Natural killer cell (primary cell): ENCODE results near the gene RAB15. TPM values are rescaled to one million over a fixed set of nuclear protein-coding genes. Genes with fewer than 3 reads are reported as not detected.

Source experiments
- ATAC-seq, 3 donors: fragments of 150-1000 bp in 2 of 3; fragments of 200-7000 bp in 1 of 3; cut with Tn5 transposase; 1 replicate in 1 of 3; 2 replicates in 2 of 3; pipeline ENCODE4 v1.10.0; 2021; ENCODE audit warnings: mild to moderate bottlenecking in 2 of 3, moderate library complexity in 2 of 3
- DNase-seq, 2 donors: peaks; one replicate each; pipeline versions ENCODE4 v3.0.0 to v3.0.0-alpha.2; 2013 to 2021; ENCODE audit warnings: mixed read lengths in 1 of 2
- H3K27ac ChIP-seq: one replicate; pipeline ENCODE4 v1.5.1; 2013; ENCODE audit warnings: mild to moderate bottlenecking, low read length
- H3K27me3 ChIP-seq: one replicate; pipeline ENCODE4 v1.6.1; 2013; ENCODE audit warnings: low read length; ENCODE audit not compliant: control insufficient read depth, insufficient read depth
- H3K36me3 ChIP-seq: one replicate; pipeline ENCODE4 v1.6.1; 2013; ENCODE audit warnings: low read length; ENCODE audit not compliant: control insufficient read depth, insufficient read depth
- H3K4me1 ChIP-seq: one replicate; pipeline ENCODE4 v1.6.1; 2013; ENCODE audit warnings: low read length; ENCODE audit not compliant: control insufficient read depth, insufficient read depth
- H3K4me3 ChIP-seq: one replicate; pipeline ENCODE4 v1.5.1; 2013; ENCODE audit warnings: low read length
- H3K9me3 ChIP-seq: one replicate; pipeline ENCODE4 v1.6.1; 2013; ENCODE audit warnings: low read length; ENCODE audit not compliant: control insufficient read depth, insufficient read depth
- H3K27ac Mint-ChIP-seq, 2 donors: one replicate each; pipeline ENCODE4 v1.8.0; 2022; ENCODE audit warnings: mild to moderate bottlenecking in 2 of 2, mixed read lengths in 2 of 2, moderate library complexity in 1 of 2
- H3K27me3 Mint-ChIP-seq, 2 donors: one replicate each; pipeline ENCODE4 v1.8.0; 2022; ENCODE audit warnings: low read depth in 2 of 2, mixed read lengths in 2 of 2
- H3K36me3 Mint-ChIP-seq: one replicate; pipeline ENCODE4 v1.8.0; 2022; ENCODE audit warnings: mixed read lengths
- H3K4me1 Mint-ChIP-seq, 2 donors: one replicate each; pipeline ENCODE4 v1.8.0; 2022; ENCODE audit warnings: mixed read lengths in 2 of 2
- H3K4me3 Mint-ChIP-seq: one replicate; pipeline ENCODE4 v1.8.0; 2022; ENCODE audit warnings: mild to moderate bottlenecking, moderate library complexity, mixed read lengths
- H3K9me3 Mint-ChIP-seq, 2 donors: one replicate each; pipeline ENCODE4 v1.8.0; 2022; ENCODE audit warnings: mixed read lengths in 2 of 2
- CTCF ChIP-seq: fragments of 200-600 bp; IDR thresholded peaks from one replicate; pipeline ENCODE4 v1.8.0; 2022; ENCODE audit warnings: antibody characterized with exemption
- WGBS: methylation state at CpG from one replicate; pipeline ENCODE4 v1.1.7; 2013; ENCODE audit warnings: missing lambda C conversion rate; ENCODE audit not compliant: insufficient coverage; 5-methylcytosine and 5-hydroxymethylcytosine counted together
- intact Hi-C: fragments of 100-400 bp; cut with micrococcal nuclease; formaldehyde crosslinking; loops from one replicate; pipeline ENCODE4 v1.14.2; 2022
- total RNA-seq, 4 donors: library from RNA; stranded (reverse); fragments of 120-200 nt in 1 of 4; gene quantifications; one replicate each; pipeline versions ENCODE4 v1.2.3 to v1.2.4, GENCODE V29; 2013 to 2022

The RAB15 gene
- total RNA-seq, 3 donors from 2014 or later (not counting 1 experiment from before 2014, with no cell fraction given), result 0.82 to 3.2 (median 1.7) TPM

- no peak overlapping the region for H3K4me3 ChIP-seq
- Mint-ChIP-seq H3K4me1 (no peaks in the 10 kb centered on the region), H3K4me3 (no peak overlapping the region), H3K36me3 (no peaks in the 10 kb centered on the region), H3K27me3 (no peaks in the 10 kb centered on the region), H3K9me3 (no peaks in the 10 kb centered on the region), H3K27ac (no peak overlapping the region)
- H3K36me3 ChIP-seq, result peaks cover 9% of the 10 kb centered on the region
- intact Hi-C loops, result no loop called here
- no peak for DNase-seq
- H3K27me3 ChIP-seq, result no peaks in the 10 kb centered on the region
- no peaks in the 10 kb centered on the region for H3K9me3 ChIP-seq
- TF ChIP-seq CTCF, result no peak
- no peaks in the 10 kb centered on the region for H3K4me1 ChIP-seq
- no peak overlapping the region for H3K27ac ChIP-seq
- WGBS, result 97% methylated on average over 3 of the region's 3 CpGs
- no peak for ATAC-seq
These were observed 43.3 kb upstream of the RAB15 start for GRCh38 chr14:65015391-65015790.

GRCh38 chr14:65012353-65012752 is 40.2 kb upstream of the RAB15 start:
- WGBS, result 94% methylated on average over 4 of the region's 4 CpGs
- no peaks in the 10 kb centered on the region for H3K36me3 Mint-ChIP-seq
- H3K36me3 ChIP-seq, result peaks cover 12% of the 10 kb centered on the region
- no peak overlapping the region for H3K4me3 ChIP-seq
- DNase-seq (no peak), ATAC-seq (no peak)
- no peaks in the 10 kb centered on the region for H3K27me3 Mint-ChIP-seq
- intact Hi-C loops, result no loop called here
- H3K9me3 ChIP-seq, result no peaks in the 10 kb centered on the region
- H3K27ac ChIP-seq, result no peak overlapping the region
- TF ChIP-seq CTCF, result no peak
- H3K27ac Mint-ChIP-seq, result no peak overlapping the region
- no peaks in the 10 kb centered on the region for H3K9me3 Mint-ChIP-seq
- no peaks in the 10 kb centered on the region for H3K4me1 ChIP-seq
- no peak overlapping the region for H3K4me3 Mint-ChIP-seq
- no peaks in the 10 kb centered on the region for H3K27me3 ChIP-seq
- H3K4me1 Mint-ChIP-seq, result no peaks in the 10 kb centered on the region

GRCh38 chr14:65011538-65011937 is 39.4 kb upstream of the RAB15 start:
- H3K4me3 ChIP-seq, result no peak overlapping the region
- H3K4me1 ChIP-seq, result no peaks in the 10 kb centered on the region
- H3K27me3 Mint-ChIP-seq, result no peaks in the 10 kb centered on the region
- ATAC-seq, result no peak
- DNase-seq, result no peak
- no peaks in the 10 kb centered on the region for H3K4me1 Mint-ChIP-seq
- intact Hi-C loops, result no loop called here
- no peaks in the 10 kb centered on the region for H3K27me3 ChIP-seq
- no peaks in the 10 kb centered on the region for H3K9me3 ChIP-seq
- no peaks in the 10 kb centered on the region for H3K36me3 Mint-ChIP-seq
- 97% methylated on average over 10 of the region's 10 CpGs for WGBS
- no peak for TF ChIP-seq CTCF
- no peak overlapping the region for H3K27ac ChIP-seq
- no peak overlapping the region for H3K4me3 Mint-ChIP-seq
- H3K36me3 ChIP-seq, result peaks cover 12% of the 10 kb centered on the region
- H3K27ac Mint-ChIP-seq, result no peak overlapping the region
- no peaks in the 10 kb centered on the region for H3K9me3 Mint-ChIP-seq

GRCh38 chr14:65010211-65010931 is 38.2 kb upstream of the RAB15 start:
- no peak for TF ChIP-seq CTCF
- H3K36me3 Mint-ChIP-seq, result no peaks in the 10 kb centered on the region
- no peak overlapping the region for H3K4me3 Mint-ChIP-seq
- WGBS, result 93% methylated on average over 5 of the region's 5 CpGs
- no peaks in the 10 kb centered on the region for H3K9me3 Mint-ChIP-seq
- no peaks in the 10 kb centered on the region for H3K27me3 Mint-ChIP-seq
- H3K27me3 ChIP-seq, result no peaks in the 10 kb centered on the region
- no peak overlapping the region for H3K27ac Mint-ChIP-seq
- ATAC-seq (no peak), DNase-seq (no peak)
- no peaks in the 10 kb centered on the region for H3K4me1 ChIP-seq
- H3K27ac ChIP-seq, result no peak overlapping the region
- H3K4me3 ChIP-seq, result no peak overlapping the region
- no peaks in the 10 kb centered on the region for H3K9me3 ChIP-seq
- H3K36me3 ChIP-seq, result peaks cover 10% of the 10 kb centered on the region
- no peaks in the 10 kb centered on the region for H3K4me1 Mint-ChIP-seq
- intact Hi-C loops, result no loop called here
